NB4 (cell line): ENCODE measurements around the gene PCNT.

ENCODE experiments used
- CTCF ChIP-seq: IDR thresholded peaks from one replicate; pipeline ENCODE4 v1.5.1; 2012; ENCODE audit warnings: low read depth, low read length
- TF ChIP-seq, protein P1 (sequence below): IDR thresholded peaks from 2 replicates; pipeline ENCODE4 v1.6.1; 2011; ENCODE audit warnings: low read depth, low read length

DNA sequence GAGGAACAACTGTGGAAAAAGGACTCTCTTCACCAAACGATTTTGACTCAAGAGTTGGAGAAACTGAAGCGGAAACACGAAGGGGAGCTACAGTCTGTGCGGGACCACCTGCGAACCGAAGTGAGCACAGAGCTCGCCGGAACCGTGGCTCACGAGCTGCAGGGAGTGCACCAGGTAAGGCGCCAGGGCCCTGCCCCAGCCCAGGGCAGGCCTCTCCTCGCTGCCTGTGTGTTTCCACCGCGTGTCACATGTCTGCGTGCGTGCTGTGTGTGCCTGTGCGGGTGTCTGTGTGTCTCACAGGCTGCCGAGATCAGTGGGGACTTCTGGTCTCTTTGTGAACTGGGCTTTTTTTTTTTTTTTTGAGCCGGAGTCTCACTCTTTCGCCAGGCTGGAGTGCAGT, 43.0 kb downstream of the PCNT start:
- TF ChIP-seq CTCF: no peak
- TF ChIP-seq, protein P1, sequence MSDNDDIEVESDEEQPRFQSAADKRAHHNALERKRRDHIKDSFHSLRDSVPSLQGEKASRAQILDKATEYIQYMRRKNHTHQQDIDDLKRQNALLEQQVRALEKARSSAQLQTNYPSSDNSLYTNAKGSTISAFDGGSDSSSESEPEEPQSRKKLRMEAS: no peak
